Measurements from ENCODE around the gene NRROS. TPM values are rescaled to one million over a fixed set of nuclear protein-coding genes. Genes with fewer than 3 reads are reported as not detected.
"Not testable (repeated sequence)": the region's sequence is repeated elsewhere in the genome, so short reads cannot be mapped to it uniquely, and the experiment has no call there.

The NRROS gene
- total and polyA plus RNA-seq, 7 donors = 0.60 to 7.5 (median 5.8) TPM

DNA sequence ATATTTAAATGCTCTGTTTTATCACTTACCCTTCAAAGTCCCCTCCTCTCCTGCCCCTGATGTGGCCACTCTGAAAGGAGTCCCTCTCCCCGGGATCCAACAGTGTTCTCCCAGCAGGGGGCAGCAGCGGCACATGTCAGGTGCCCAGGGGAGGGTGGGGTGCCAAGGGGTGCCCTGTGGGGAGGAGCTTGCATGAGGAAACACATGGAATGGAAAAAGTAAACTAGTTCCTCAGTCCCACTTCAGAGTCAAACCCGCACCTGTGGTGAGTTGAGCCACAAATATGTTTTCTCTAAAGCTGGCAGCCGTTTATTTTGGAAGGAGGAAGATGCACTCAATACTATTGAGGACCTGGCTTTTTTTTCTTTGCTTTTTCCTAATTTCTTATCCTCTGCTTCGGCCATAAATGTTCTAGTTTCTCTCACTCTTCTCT lies 30.1 kb upstream of the NRROS start:
- intact Hi-C loops (cut with DNase I) = loop anchor here (1.0 kb wide), 1 partner anchor 76 kb away; no protein-coding TSS in a partner anchor

DNA sequence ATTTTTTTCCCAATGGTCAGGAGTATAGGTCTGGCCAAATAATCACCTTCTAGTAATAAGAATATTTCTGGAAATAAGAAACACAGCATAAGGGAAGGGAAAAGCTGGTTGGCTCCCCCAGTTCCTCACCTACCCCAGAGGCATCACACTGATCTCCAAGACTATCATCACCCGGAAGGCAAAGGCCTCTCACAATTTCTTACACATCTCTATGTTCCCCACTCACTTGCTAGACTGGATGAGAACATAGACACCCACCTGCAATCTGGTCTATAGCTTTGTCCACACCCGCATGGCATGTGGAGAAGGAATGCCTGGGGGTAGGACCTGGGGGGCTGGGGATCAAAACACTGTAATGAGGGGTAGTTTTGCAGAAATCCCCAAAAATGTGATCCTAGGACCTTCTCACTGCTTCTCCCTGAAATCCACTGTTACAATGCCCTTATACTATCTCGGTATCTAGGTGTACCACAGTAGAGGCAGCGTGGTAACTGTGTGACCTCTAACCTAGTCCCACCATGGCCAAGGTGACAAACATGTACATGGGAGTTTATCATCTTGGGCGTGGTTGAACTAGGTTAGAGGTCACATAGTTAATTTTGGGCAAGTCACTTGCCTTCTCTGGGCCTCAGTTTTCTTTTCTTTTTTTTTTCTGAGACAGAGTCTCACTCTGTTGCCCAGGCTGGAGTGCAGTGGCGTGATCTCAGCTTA lies 29.5 kb upstream of the NRROS start:
- Histone ChIP-seq H3K4me1 (peaks cover 0 to 22% (median 15%) of the 10 kb centered on the region in 4 donors), H3K9me3 (no peaks in the 10 kb centered on the region), H3K36me3 (no peaks in the 10 kb centered on the region), H3K27ac (peak overlapping the region in 3 of 4 donors; percentile 7 to 67 (median 52)), H3K4me3 (no peak overlapping the region), H3K27me3 (no peaks in the 10 kb centered on the region)
- intact Hi-C loops (cut with DNase I) = loop anchor here (1.0 to 2.0 kb wide), 2 partner anchors 23 to 75 kb away; no protein-coding TSS in a partner anchor
- DNase-seq = no peak
- TF ChIP-seq POLR2AphosphoS5 (IDR thresholded peaks at IDR 0.05) = no peak
- TF ChIP-seq, protein P1, sequence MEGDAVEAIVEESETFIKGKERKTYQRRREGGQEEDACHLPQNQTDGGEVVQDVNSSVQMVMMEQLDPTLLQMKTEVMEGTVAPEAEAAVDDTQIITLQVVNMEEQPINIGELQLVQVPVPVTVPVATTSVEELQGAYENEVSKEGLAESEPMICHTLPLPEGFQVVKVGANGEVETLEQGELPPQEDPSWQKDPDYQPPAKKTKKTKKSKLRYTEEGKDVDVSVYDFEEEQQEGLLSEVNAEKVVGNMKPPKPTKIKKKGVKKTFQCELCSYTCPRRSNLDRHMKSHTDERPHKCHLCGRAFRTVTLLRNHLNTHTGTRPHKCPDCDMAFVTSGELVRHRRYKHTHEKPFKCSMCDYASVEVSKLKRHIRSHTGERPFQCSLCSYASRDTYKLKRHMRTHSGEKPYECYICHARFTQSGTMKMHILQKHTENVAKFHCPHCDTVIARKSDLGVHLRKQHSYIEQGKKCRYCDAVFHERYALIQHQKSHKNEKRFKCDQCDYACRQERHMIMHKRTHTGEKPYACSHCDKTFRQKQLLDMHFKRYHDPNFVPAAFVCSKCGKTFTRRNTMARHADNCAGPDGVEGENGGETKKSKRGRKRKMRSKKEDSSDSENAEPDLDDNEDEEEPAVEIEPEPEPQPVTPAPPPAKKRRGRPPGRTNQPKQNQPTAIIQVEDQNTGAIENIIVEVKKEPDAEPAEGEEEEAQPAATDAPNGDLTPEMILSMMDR (IDR thresholded peaks at IDR 0.05) = no peak
- no peak for TF ChIP-seq POLR2A (IDR thresholded peaks at IDR 0.05)
- no peak for TF ChIP-seq EP300 (IDR thresholded peaks at IDR 0.05)
- 75 to 80% methylated on average over 6 of the region's 6 CpGs for WGBS, 2 donors

More for the DNA sequence above, 30.1 kb upstream of the NRROS start:
- Histone ChIP-seq H3K27ac (peak overlapping the region in 3 of 4 donors; percentile 7 to 67 (median 52)), H3K36me3 (no peaks in the 10 kb centered on the region), H3K27me3 (no peaks in the 10 kb centered on the region), H3K4me3 (no peak overlapping the region), H3K4me1 (peaks cover 0 to 22% (median 15%) of the 10 kb centered on the region in 4 donors), H3K9me3 (no peaks in the 10 kb centered on the region)
- WGBS, 2 donors = 9 to 13% methylated on average over 5 of the region's 5 CpGs
- TF ChIP-seq, protein P1 (IDR thresholded peaks at IDR 0.05) = peak; percentile 77 to 93 (median 82)
- TF ChIP-seq POLR2AphosphoS5 (IDR thresholded peaks at IDR 0.05) = peak in 2 of 4 donors; percentile 11 to 18
- TF ChIP-seq POLR2A (IDR thresholded peaks at IDR 0.05) = no peak
- peak; percentile 94 for DNase-seq

- intact Hi-C loops (cut with DNase I) = loop anchor here (2.0 kb wide), 1 partner anchor 21 kb away; no protein-coding TSS in a partner anchor
- Histone ChIP-seq H3K9me3 (no peaks in the 10 kb centered on the region), H3K27ac (peak overlapping the region; percentile 26 to 67 (median 50)), H3K27me3 (no peaks in the 10 kb centered on the region), H3K36me3 (no peaks in the 10 kb centered on the region), H3K4me1 (peaks cover 0 to 22% (median 15%) of the 10 kb centered on the region in 4 donors), H3K4me3 (no peak overlapping the region)
- no peak for DNase-seq
- WGBS, 2 donors = 65 to 74% methylated on average over 10 of the region's 10 CpGs
- TF ChIP-seq, protein P1 (IDR thresholded peaks at IDR 0.05) = no peak
- TF ChIP-seq POLR2A (IDR thresholded peaks at IDR 0.05) (no peak), EP300 (IDR thresholded peaks at IDR 0.05) (no peak), POLR2AphosphoS5 (IDR thresholded peaks at IDR 0.05) (no peak)
Measured at GRCh38 chr3:196611761-196612483, 27.6 kb upstream of the NRROS start.

DNA sequence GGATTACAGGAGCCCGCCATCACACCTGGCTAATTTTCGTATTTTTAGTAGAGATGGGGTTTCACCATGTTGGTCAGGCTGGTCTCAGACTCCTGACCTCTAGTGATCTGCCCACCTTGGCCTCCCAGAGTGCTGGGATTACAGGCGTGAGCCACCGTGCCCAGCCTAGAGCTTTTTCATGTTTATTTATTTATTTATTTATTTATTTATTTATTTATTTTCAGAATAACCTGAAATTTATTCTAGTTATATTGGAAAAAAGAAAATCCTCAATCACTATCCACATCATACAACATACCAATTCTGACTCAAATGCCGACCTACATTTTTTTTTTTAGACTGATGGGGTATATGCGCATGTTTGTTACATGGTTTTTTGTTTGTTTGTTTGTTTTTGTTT lies 24.3 kb upstream of the NRROS start:
- 93 to 94% methylated on average over 6 of the region's 6 CpGs for WGBS, 2 donors
- H3K27ac ChIP-seq; H3K9me3 ChIP-seq; intact Hi-C loops (cut with DNase I); H3K4me3 ChIP-seq; H3K36me3 ChIP-seq; H3K27me3 ChIP-seq; DNase-seq: not testable (repeated sequence)
- H3K4me1 ChIP-seq = peaks cover 0 to 31% (median 20%) of the 10 kb centered on the region in 4 donors

DNA sequence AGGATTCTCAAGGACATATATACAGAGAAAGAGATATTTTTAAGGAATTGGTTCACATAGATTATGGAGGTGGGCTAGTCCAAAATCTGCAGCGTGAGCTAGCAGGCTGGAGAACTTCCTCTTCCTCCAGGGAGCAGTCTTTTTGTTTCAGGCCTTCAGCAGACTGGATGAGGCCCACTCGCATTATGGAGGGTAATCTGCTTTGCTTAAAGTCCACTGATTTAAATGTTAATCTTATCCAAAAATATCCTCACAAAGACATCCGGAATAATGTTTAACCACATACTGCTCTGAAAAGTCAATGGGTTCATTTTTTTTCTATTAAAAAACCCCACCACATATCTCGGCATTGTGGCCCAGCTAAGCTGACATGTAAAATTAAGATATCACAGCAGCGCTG lies 22.2 kb upstream of the NRROS start:
- no peak overlapping the region for H3K4me3 ChIP-seq
- TF ChIP-seq EP300 (IDR thresholded peaks at IDR 0.05) = no peak
- TF ChIP-seq POLR2AphosphoS5 (IDR thresholded peaks at IDR 0.05) = no peak
- no peak for TF ChIP-seq POLR2A (IDR thresholded peaks at IDR 0.05)
- TF ChIP-seq, protein P1 (IDR thresholded peaks at IDR 0.05) = no peak
- intact Hi-C loops (cut with DNase I) = no loop called here
- H3K4me1 ChIP-seq = peaks cover 0 to 22% (median 14%) of the 10 kb centered on the region in 4 donors
- 65 to 78% methylated on average over 5 of the region's 5 CpGs for WGBS, 2 donors
- no peaks in the 10 kb centered on the region for H3K27me3 ChIP-seq
- no peaks in the 10 kb centered on the region for H3K9me3 ChIP-seq
- peak overlapping the region in 1 of 4 donors; percentile 88 for H3K27ac ChIP-seq
- DNase-seq = no peak
- H3K36me3 ChIP-seq = no peaks in the 10 kb centered on the region
